Measurements from ENCODE around the gene UVRAG. TPM values are rescaled to one million over a fixed set of nuclear protein-coding genes. Genes with fewer than 3 reads are reported as not detected.
"Not testable (repeated sequence)": the region's sequence is repeated elsewhere in the genome, so short reads cannot be mapped to it uniquely, and the experiment has no call there.

The UVRAG gene
- total and polyA plus RNA-seq, 7 donors: 6.2 to 16.8 (median 13.6) TPM

GRCh38 chr11:76074148-76075095, 259.4 kb downstream of the UVRAG start:
- TF ChIP-seq CTCF (IDR thresholded peaks at IDR 0.05): no peak
- Histone ChIP-seq H3K9me3 (no peaks in the 10 kb centered on the region), H3K4me1 (peaks cover 12% of the 10 kb centered on the region), H3K27me3 (ENCODE audit: insufficient read depth in 3 of 3, low read length in 2 of 3) (no peaks in the 10 kb centered on the region), H3K36me3 (ENCODE audit: insufficient read depth in 1 of 2, low read depth in 1 of 2) (no peaks in the 10 kb centered on the region), H3K4me3 (no peak overlapping the region), H3K27ac (peak overlapping the region; percentile 18)
- DNase-seq (no peak), ATAC-seq (no peak)
- intact Hi-C loops (cut with DNase I): no loop called here
- 30 to 59% (median 38%) methylated on average over 1 of the region's 1 CpG for WGBS, 3 donors

DNA sequence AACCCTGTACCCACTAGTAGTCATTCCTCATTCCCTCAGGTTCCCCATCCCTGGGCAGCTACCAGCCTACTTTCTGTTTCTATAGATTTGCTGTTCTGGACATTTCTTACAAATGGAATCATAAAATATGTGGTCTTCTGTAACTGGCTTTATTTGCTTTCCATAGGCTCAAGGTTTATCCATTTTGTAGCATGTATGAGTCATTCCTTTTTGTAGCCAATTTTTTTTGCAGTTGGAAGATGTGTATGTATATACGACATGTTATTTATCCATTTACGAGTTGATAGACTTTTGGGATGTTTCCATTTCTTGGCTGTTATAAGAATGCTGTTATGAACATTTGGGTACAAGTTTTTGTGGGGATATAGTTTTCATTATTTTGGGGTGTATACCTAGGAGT, 260.7 kb downstream of the UVRAG start:
- Histone ChIP-seq H3K9me3 (no peaks in the 10 kb centered on the region), H3K36me3 (ENCODE audit: insufficient read depth in 1 of 2, low read depth in 1 of 2) (no peaks in the 10 kb centered on the region), H3K4me3 (no peak overlapping the region), H3K27me3 (ENCODE audit: insufficient read depth in 3 of 3, low read length in 2 of 3) (no peaks in the 10 kb centered on the region), H3K27ac (no peak overlapping the region), H3K4me1 (peaks cover 12% of the 10 kb centered on the region)
- ATAC-seq (no peak), DNase-seq (no peak)
- no peak for TF ChIP-seq CTCF (IDR thresholded peaks at IDR 0.05)
- 98 to 99% (median 98%) methylated on average over 2 of the region's 2 CpGs for WGBS, 3 donors
- intact Hi-C loops (cut with DNase I): no loop called here

DNA sequence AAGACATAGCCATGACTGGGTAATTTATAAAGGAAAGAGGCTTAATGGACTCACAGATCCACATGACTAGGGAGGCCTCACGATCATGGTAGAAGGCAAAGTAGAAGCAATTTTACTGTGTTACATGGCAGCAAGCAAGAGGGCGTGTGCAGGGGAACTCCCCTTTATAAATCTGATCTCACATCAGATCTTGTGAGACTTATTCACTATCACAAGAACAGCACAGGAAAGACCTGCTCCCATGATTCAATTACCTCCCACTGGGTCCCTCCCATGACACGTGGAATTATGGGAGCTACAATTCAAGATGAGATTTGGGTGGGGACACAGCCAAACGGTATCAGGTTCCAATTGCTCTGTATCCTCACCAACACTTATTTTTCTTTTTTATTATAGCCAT, 261.2 kb downstream of the UVRAG start:
- H3K9me3 ChIP-seq; H3K4me3 ChIP-seq; H3K27ac ChIP-seq; intact Hi-C loops (cut with DNase I); H3K36me3 ChIP-seq (ENCODE audit: insufficient read depth in 1 of 2, low read depth in 1 of 2); ATAC-seq; H3K27me3 ChIP-seq (ENCODE audit: insufficient read depth in 3 of 3, low read length in 2 of 3); DNase-seq: not testable (repeated sequence)
- WGBS, 3 donors: 89 to 94% (median 92%) methylated on average over 4 of the region's 4 CpGs
- peaks cover 12% of the 10 kb centered on the region for H3K4me1 ChIP-seq

DNA sequence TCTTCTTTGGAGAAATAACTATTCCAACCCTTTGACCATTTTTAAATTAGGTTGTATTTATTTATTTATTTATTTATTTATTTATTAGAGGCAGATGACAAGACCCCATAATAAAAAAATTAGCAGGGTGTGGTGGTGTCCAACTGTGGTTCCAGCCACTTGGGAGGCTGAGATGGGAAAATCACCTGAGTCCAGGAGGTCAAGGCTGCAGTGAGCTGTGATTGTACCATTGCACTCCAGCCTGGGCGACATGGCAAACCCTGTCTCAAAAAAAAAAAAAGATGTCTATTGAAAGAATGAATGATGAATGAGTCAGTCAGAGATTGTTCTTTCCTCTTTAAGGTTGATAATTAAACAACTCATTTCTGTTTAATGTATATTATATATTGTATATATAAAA, 261.7 kb downstream of the UVRAG start:
- intact Hi-C loops (cut with DNase I): no loop called here
- Histone ChIP-seq H3K27me3 (ENCODE audit: insufficient read depth in 3 of 3, low read length in 2 of 3) (no peaks in the 10 kb centered on the region), H3K4me1 (peaks cover 12% of the 10 kb centered on the region), H3K27ac (no peak overlapping the region), H3K9me3 (no peaks in the 10 kb centered on the region), H3K4me3 (no peak overlapping the region), H3K36me3 (ENCODE audit: insufficient read depth in 1 of 2, low read depth in 1 of 2) (no peaks in the 10 kb centered on the region)
- no peak for TF ChIP-seq CTCF (IDR thresholded peaks at IDR 0.05)
- no peak for ATAC-seq
- no peak for DNase-seq
- WGBS, 3 donors: 95 to 100% (median 95%) methylated on average over 1 of the region's 1 CpG

DNA sequence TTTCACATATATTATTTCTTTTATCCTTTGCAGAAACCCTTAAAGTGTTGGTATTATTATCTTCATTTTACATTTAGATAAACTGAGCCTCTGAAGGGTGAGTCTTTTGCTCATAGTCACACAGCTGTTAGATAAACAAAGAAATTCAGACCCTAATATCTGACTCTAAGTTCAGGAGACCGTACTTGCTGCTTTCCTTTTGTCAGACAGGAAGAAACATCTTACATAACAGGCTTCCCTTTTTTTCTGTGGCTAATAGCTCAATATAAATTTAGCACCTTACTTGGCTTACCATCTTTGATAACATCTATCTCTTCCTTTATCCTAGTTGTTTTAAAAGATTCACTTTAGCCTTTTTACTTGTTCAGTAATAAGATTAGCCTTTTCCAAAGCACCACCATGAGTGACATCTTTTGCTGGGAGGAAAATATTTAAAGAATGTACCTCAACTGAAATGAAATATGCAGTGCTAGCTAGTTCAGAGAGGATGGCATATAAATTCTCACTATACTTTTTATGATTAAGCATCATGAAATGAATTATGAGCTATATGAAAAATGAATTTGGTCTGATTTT, 262.7 kb downstream of the UVRAG start:
- Histone ChIP-seq H3K4me1 (peaks cover 12% of the 10 kb centered on the region), H3K9me3 (no peaks in the 10 kb centered on the region), H3K27me3 (ENCODE audit: insufficient read depth in 3 of 3, low read length in 2 of 3) (no peaks in the 10 kb centered on the region), H3K4me3 (no peak overlapping the region), H3K27ac (no peak overlapping the region), H3K36me3 (ENCODE audit: insufficient read depth in 1 of 2, low read depth in 1 of 2) (no peaks in the 10 kb centered on the region)
- DNase-seq: no peak
- WGBS, 3 donors: 59 to 61% (median 60%) methylated on average over 1 of the region's 1 CpG
- ATAC-seq: no peak
- no peak for TF ChIP-seq CTCF (IDR thresholded peaks at IDR 0.05)
- intact Hi-C loops (cut with DNase I): no loop called here

DNA sequence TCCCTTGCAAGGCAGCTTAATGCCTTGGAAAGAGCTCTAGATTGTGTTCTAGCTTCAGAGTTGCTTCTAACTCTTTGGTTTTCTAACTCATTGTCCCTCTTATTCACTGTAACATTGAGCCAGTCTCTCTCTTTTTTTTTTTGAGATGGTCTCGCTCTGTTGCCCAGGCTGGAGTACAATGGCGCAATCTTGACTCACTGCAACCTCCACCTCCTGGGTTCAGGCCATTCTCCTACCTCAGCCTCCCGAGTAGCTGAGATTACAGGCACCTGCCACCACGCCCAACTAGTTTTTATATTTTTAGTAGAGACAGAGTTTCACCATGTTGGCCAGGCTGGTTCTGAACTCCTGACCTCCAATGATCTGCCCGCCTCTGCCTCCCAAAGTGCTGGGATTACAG, 266.1 kb downstream of the UVRAG start:
- H3K36me3 ChIP-seq (ENCODE audit: insufficient read depth in 1 of 2, low read depth in 1 of 2); H3K27me3 ChIP-seq (ENCODE audit: insufficient read depth in 3 of 3, low read length in 2 of 3); H3K4me1 ChIP-seq; H3K27ac ChIP-seq; DNase-seq; H3K9me3 ChIP-seq; H3K4me3 ChIP-seq; ATAC-seq; intact Hi-C loops (cut with DNase I): not testable (repeated sequence)
- 88 to 94% (median 92%) methylated on average over 5 of the region's 5 CpGs for WGBS, 3 donors
